ENCODE measurements around the gene UBE2QL1.

Gene UBE2QL1

GRCh38 chr5:6455571-6456200, 7.0 kb downstream of the UBE2QL1 start:
- no peak for DNase-seq

- DNase-seq = no peak
Measured at GRCh38 chr5:6456766-6457370, 8.2 kb downstream of the UBE2QL1 start.

DNA sequence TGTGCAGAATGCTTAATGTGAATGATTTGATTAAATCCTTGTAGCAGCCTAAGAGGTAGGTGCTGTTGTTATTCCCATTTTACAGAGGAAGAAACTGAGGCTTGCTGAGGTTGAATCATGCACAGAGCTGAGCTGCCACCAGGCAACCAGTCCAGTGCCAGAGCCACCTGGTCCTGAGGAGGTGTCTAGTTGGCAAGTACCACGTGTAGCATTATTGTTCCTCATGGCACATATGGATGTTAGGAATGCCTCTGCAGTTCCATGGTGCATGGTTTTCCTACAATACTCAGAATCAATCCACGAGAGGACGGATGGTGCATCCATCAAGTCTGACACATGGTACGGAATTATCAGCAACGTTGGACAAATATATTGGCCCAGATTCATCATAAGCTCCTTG, 8.9 kb downstream of the UBE2QL1 start:
- no peak for DNase-seq

GRCh38 chr5:6458833-6459232, 10.2 kb downstream of the UBE2QL1 start:
- no peak for DNase-seq

DNA sequence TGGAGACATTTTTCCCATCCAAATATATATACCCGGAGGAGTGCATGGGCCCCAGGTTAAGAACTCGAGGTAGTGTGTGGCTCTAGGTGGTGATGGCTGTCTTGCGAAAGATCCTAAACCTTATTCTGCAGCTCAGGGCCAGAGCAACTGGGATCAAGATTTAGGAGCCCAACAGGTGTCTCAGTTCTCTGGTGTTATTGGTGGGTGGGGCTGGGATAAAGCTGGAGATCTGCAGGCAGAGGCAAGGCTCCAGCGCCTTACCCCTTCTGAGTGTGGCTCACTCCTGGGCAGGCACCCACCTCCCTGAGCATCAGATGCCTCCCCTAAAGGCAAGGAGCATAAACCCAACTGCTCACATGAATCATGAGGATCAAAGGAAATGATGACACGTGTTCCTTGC, 11.2 kb downstream of the UBE2QL1 start:
- DNase-seq = no peak

DNA sequence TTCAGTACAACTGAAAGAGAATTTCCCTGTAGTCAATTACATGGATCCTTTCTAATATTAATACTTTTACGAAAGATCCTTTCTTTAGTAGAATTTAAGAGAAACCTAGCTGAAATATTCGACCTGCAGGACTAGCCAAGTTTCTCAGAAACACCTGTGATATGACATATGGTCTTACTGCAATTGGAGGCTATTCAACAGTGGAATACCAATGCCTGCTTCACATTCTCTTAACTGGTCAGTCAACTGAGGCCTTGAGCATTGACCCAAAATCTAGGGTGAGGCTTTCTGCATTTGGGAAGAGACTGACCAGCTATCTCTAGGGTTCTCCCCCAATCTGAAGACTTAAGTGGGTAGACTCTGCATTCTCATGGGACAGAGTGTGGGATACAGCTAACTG, 12.3 kb downstream of the UBE2QL1 start:
- DNase-seq = no peak

GRCh38 chr5:6461793-6462650, 13.4 kb downstream of the UBE2QL1 start:
- no peak for DNase-seq

GRCh38 chr5:6462671-6463070, 14.0 kb downstream of the UBE2QL1 start:
- DNase-seq = no peak

- no peak for DNase-seq
Measured at GRCh38 chr5:6464441-6464840, 15.8 kb downstream of the UBE2QL1 start.

- no peak for DNase-seq
Measured at GRCh38 chr5:6465831-6466790, 17.5 kb downstream of the UBE2QL1 start.

GRCh38 chr5:6466975-6467567, 18.4 kb downstream of the UBE2QL1 start:
- DNase-seq = no peak

DNA sequence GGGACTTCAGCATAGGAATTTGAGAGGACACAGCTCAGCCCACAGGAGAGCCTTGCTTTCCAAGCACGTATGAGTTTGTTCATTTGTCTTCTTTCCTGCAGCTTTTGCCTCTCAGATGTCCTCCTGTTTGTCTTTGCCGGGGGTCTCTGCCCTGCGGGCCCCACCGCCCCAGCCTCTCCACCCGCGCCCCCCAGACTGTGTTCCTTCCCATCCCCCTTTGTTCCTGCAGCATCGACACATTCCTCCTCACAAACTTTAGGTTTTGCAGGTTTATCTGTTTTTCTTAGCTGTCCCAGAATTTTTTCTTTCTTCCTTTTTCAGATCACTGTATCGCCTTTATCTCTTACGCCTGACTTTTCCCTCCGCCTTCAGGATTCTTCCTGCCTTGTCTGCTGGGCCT, 18.9 kb downstream of the UBE2QL1 start:
- no peak for DNase-seq

DNA sequence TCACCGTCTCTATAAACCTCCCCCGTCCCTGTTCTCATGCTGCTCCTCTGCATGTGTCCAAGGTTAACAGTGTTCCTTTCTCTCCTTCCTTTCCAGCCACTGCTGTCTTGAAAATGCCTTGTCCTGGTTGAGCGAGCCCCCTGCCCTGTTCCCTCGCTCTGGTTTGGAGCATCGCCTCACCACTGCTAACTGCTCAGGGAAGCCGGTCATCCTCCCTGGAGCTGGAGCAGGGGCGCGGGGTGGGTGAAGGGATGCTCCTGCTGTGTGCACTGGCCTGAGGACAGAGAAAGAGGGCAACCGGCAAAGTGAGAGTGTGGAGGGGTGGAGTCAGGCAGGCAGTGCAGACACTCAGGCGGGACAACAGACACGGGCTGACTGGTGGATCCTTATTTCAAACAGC, 19.4 kb downstream of the UBE2QL1 start:
- DNase-seq = no peak

- DNase-seq = no peak
Measured at GRCh38 chr5:6468870-6469269, 20.2 kb downstream of the UBE2QL1 start.

DNA sequence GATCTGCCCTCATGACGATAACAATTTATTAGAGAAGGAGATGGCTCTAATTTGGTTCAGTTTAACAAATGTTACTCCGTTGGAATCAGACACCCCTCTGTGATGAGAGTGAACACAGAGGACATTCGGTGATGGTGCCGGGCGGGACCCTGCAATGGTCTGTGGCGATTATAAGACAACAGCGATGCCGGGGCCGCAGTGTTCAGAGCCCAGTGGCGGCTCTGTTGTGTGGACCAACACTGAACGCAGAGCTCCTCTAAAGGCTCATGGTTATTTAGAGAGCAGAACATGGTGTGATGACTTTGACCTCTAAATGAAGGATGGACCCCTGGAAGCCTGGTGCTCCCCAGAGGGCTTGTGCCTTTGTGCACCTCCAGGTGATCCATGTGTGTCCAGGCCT, 21.2 kb downstream of the UBE2QL1 start:
- DNase-seq = no peak

- DNase-seq = no peak
Measured at GRCh38 chr5:6470672-6471071, 22.0 kb downstream of the UBE2QL1 start.

DNA sequence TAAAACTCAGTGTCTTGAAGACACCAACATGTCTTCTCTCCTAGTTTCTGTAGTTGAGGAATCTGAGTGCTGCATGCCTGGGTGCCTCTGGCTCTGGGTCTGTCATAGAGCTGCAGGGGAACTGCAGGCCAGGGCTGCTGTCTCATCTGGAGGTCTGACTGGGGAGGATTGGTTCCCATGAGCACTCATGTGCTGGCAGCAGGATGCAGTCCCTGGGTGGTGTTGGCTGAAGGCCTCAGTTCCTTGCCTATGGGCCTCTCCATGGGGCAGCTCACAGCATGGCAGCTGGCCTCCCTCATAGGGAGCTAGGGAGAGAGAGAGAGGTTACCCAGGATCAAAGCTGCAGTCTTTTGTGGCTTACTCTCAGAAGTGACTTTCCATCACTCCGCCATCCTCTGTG, 22.6 kb downstream of the UBE2QL1 start:
- DNase-seq = no peak

- peak in 1 of 2 experiments; percentile 56 for DNase-seq
Measured at GRCh38 chr5:6472792-6473191, 24.1 kb downstream of the UBE2QL1 start.

DNA sequence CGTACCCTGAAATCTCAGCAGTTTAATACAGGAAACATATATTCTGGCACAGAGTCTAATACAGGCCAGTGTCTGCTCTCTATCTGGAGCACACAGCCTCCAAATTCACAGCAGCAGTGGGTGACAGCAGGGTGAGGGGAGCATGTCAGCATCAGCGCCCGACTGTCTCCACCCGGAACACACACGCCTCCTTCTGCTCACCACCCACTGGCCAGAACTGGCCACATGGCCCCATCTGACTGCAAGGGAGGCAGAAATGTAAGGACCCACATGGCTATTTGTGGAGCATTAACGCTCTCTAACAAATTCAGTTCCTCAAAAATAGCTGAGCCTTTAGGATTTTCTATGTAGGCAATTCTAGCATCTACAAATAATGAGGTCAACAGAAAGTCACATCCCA, 24.6 kb downstream of the UBE2QL1 start:
- DNase-seq = no peak

DNA sequence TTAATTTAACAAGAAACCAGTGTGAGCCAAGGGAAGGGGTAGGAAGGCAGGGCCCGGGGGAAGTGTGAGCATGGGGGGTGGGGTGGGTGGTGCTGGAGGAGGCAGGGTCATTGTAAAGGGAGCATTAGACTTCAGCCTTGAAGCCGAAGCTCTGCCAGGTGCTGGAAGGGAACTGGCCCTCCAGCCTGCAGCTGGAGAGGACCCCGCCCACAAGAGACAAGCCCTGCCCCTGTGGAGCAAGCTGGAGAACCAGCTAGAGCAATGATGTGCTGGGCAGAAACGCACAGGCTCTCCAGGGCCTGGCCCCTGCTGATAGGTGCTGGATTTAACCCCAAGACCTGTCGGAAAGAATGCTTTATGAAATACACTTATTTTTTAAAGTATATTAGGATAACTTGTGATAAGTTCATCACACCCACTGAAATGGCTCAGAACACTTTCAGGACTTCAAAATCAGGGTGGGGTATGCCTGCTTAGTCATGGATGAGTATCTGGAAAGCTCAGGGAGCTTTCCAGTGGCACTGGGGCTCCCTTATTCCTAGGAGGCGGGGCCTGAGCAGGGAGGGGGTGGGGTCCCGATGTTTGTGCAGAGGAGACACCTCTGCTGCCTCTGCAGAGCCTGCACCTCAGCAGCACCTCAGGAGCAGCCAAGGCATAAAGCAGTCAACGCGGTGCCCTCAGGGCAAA, 27.1 kb downstream of the UBE2QL1 start:
- DNase-seq = peak in 1 of 2 experiments; percentile 42

- no peak for DNase-seq
Measured at GRCh38 chr5:6476313-6476661, 27.6 kb downstream of the UBE2QL1 start.

DNA sequence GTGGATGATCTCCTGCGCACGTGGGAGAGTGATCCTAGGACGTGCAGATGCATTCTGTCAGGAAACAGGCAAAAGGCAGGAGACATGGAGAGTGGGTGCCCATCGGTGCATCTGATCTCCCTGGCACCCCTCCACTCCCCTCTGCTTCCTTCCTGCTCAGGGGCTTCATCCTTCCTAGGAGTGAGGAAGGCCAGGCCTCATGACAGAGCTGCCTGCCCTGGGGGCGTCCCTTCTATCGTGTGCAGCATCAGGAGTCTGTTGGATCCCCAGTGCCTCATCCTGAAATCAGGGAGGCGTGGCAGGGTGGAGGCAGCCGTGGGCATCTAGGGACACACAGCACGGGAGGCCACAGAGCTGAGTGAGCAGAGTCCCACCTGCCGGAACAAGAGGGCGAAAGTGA, 30.1 kb downstream of the UBE2QL1 start:
- DNase-seq = no peak

Data from NCI-H2081 (cell line).